GM19099 (cell line): ENCODE data around the gene RPA1.

ENCODE experiments used
- POLR2A ChIP-seq: IDR thresholded peaks from 3 replicates; pipeline ENCODE4 v1.6.1; 2011; ENCODE audit warnings: low read depth; ENCODE audit not compliant: insufficient read length; ENCODE audit errors: extremely low read depth

RPA1 gene

DNA sequence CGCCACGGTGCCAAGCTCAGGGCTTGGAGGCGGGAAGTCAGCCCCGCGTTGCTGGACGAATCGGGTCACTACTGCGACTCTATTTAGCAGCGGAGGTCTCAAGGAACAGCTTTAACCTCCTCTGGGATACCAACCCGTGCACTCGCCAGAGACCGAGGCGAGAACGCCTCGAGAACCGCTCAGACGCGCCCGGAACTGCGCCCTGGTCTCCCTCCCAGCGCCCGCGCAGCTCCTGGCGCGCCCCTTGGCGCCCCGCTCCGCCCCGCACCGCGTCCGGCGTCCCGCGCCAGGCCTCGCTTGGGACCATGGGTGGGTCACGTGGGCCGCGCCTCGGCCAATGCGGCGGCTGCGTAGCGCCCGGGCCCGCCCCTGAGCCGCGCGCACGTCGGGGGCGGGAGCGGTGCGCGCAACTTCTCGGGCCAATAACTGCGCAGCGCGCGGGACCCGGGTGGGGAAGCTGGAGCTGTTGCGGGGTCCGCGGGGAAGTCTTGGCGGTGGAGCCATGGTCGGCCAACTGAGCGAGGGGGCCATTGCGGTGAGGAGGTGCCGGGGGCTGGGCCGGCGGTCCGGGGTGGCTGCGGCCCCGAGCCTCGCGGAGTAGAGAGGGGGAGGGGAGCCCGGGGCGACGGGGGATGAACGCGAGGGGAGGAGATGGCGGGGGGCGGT, at the start of gene RPA1, which contains the start of gene SMYD4:
TSS of gene RPA1 (plus strand) at position 414 of the 666 bp plus-strand sequence. CDS start at position 503, 89 bp downstream.
TSS of gene SMYD4 (minus strand) at position 311 of the 666 bp plus-strand sequence. CDS start 1,908 bp downstream, outside the sequence.
- TF ChIP-seq POLR2A: peak; percentile 92

DNA sequence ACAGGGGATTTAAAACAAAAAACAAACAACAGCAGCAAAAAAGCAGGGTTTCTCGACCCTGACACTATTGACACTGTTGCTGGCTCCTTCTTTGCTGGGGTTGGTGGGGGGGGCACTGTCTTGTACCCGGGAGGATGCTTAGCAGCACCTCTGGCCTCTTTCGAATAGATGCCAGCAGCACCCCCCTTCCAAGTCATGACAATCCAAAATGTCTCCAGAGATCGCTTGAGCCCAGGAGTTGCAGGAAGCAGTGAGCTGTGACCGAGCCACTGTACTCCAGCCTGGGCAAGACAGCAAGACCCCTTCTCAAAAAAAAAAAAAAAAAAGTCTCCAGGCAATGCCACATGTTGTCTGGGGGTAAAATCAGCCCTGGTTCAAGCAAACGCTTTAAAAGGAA, 47.6 kb upstream of the RPA1 start:
- no peak for TF ChIP-seq POLR2A

DNA sequence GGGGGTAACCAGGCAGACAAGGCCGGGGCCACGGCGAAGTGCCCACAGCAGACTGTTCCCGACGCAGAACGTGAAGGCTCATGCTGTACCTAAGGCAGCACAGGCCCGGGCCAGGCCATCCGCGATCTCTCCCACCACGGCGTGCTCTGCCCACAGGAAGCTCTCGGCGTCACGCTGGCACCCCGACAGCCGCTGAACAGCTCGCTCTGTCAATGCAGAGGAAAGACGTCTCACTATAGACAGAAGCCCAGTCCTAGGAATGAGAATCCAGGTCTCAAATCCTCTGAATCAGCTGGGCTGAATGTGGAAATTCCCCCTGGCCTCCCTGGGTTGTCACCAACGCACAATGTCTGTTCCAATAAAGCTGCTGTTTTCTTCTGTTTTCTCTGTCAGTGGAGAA, 46.5 kb upstream of the RPA1 start:
- no peak for TF ChIP-seq POLR2A

DNA sequence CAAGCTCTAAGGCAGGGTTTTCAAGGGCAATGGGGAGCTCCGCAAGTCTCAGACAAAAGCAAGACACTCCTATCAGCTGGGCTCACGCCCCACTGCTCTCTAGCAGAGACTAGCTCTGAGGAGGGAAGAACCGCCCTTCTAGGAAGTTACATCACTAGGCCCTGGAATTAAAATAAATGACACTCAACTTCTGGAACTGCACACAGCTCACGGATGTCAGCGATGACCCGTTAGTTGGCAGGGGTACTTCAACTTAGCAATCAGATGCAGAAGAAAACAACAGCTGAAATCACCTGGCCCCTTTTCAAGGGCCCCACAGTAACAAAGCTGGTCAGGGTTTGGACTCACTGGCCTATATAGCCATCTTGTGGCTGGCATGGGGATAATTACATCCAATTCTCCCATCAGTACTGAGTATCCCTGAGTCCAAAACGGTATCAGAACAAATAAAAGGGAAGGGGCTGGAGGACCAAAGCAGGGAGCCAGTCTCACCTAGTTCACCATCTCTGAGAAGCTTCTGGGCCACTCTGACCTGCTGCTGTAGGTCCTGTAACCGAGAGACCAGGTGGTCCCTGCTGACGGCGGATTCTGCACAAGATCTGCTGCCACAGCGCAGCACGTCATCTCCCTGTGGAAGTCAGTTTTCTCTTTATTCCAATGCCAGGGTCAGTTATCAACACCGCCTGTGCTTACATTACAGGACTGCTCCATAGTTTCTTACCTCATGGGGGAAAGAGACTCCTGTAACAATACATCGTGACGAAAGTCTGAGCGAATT, 45.8 kb upstream of the RPA1 start:
- no peak for TF ChIP-seq POLR2A

DNA sequence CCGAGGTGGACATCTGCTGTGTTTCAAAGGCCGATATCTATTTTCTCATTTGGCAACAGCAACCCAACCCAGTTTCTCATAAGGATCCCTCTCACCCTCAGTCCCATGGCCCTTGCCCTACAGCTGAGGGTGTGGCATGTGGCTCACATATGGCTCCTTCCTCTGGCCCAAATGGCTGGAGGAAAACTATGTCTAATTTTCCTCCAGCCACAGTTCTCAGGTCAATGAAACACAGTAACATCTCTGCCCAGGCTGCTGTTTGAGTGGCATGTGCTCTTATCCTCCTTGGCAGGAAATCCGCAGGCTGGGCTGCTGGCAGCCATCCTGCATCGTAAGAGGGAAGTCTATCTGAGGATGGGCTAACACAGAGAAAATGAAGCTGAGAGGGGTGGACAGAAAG, 43.9 kb upstream of the RPA1 start:
- TF ChIP-seq POLR2A: no peak

DNA sequence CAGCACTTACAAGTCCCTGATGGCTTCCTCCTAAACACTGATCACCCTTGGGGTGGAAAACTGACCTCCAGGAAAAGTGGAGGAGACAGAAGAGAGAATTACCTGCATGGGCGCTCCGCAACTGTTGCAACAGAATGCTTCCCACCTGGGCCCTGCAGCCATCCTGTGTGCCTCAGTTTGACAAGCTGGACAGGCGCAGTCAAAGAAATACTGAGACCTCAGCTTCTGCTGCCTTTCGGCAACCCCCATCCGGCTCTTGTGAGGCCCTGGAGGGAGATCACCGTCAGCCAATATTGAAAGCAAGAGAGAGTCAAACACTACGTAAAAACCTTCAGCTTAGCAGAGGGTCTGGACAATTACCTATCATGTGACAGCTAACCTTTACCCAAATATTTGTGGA, 43.1 kb upstream of the RPA1 start:
- TF ChIP-seq POLR2A: no peak

DNA sequence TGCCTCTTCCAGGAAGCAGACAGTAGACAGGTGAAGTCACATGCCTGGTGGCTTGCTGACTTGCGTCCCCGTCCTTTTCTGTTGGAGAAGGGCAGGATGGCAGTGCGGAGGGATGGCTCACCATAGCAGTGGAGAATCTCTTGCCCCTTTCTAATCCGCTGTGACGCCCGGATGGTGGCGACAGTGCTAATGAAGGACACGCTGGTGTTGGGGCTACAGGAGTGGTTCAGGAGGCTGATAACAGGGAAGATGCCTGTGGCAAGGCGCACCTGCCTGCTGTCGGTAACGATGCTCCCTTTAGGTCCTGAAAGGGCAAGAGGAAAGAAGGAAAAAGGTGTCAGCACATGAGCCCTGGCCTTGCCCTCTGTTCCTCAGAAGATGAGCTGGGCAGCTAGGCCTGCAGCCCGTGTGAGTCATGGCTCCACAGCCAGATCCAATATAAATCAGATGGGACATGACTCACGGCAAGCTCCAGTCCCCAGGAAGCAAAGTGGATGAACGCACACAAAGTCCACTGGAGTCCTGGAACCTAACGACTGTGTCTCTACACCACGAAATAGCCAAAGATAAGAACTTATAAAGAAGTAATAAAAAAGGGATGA, 42.4 kb upstream of the RPA1 start:
- TF ChIP-seq POLR2A: no peak

DNA sequence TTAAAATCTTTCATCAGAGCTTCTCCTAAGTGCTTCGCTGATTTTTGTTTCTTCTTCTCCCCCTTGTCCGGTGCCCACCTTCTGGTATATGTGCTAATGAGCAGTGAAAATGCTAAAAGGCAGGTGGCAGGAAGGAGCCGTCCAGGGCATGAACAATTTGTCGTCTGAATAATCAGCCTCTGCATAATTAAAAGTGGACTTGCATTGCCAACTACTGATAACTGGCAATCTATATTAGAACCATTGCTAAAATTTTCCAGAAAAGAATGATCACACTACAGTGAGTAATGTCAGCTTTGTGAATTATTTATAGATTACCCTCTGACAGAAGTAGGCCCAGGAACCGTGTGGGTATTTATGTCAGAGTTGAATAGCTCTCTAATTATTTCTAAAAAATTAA, 39.9 kb upstream of the RPA1 start:
- no peak for TF ChIP-seq POLR2A

DNA sequence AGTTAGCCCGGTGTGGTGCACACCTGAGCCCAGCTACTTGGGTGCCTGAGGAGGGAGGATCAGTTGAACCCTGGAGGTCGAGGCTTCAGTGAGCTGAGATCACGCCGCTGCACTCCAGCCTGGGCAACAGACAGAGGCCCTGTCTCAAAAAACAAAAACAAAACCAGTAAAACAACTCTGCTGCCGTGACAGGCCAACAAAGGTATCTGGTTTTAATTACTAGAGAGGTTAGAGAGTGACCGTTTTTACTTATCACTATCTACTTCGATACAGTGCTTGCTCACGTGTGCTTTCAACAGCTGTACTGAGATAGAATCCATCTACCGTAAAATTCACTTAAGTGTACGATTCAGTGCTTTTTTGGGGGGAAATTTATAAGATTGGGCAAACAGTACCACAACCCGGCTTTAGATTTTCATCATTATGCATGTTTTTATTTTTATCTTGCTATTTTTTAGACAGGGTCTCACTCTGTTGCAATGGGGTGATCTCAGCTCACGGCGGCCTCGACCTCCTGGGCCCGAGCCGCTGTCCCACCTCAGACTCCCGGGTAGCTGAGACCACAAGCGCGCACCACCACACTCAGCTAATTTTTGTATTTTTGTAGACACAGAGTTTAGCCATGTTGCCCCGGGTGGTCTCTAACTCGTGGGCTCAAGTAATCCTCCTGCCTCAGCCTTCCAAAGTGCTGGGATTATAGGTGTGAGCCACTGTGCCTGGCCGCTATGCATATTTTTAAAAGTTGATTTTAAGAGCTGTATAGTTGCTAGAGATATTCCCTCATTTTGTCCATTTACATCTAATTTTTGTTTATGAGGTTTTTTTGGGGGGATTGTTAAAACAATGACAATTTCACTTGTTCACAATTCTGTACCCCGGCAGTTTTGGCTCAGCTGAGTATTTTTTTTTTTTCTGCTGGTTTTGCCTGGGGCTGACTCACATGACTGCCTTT, 37.0 kb upstream of the RPA1 start:
- no peak for TF ChIP-seq POLR2A

DNA sequence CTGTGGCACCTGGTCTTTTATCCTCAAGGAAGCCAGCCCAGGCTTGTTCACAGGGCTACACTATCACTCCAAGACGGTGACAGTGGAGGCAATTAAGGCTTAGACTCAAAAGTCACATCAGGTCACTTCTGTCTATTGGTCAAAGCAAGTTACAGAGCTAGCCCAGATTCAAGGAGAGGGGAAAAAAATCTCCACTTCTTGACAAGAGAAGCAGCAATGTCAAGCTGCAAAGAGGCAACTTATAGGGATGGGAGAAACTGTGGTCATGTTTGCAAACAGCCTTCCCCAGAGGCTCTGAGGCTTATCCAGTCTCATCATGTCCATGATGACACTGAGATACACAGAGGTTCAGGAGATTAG, 36.4 kb upstream of the RPA1 start:
- TF ChIP-seq POLR2A: no peak

DNA sequence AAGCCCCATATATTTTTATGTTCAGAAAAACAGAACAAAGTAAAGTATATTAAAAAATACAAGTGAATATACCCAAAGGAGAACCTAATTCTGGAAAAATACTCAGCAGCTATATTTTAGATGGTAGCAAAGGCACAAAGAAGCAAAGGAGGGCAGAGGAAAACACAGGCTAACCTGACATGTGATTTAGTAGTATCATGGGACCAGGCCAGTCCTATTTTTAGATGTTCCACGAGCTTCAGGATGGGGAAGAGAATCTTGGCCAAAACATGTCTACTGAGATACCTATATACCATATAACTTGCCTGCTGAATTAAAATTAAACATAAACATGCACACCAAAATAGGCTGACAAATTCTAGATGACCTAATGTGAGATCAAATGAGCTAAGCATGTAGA, 33.0 kb upstream of the RPA1 start:
- TF ChIP-seq POLR2A: no peak

DNA sequence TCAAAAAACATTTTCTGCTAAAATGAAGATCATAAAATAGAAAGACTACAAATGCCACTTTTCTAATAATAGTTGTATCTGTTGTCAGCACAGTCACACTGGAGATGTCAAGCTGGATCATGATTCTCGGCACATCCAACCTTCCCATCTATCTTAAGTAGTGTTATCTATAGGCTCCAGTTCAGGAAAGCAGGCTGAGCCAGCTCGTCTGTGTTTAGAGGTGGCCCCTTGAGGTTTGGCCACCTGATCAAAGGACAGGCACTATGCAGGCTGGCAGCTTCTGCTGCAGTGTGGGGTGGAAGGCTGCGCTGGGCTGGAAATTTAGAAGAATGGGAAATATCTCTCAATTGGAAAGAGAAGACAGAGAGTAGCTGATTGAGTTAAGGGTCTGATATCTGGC, 32.5 kb upstream of the RPA1 start:
- TF ChIP-seq POLR2A: no peak

DNA sequence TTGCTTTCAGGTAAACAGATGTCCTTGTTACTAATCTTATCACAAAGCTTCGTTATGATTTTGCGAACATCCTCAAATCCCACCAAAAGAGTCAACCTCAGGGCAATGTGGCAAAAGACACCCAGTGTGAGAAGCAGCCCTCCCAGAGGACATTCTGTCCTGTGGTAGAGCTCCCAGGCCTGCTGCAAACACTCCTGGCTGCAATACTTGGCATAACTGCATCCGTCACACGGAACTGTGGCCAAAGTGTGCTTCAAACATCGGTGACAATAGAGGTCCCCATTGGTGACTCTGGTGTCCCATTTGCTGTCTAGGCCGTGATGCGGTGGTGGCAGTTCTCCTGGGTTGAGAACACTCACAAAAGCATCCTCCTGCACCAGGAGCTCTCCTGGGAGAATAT, 29.6 kb upstream of the RPA1 start:
- no peak for TF ChIP-seq POLR2A

DNA sequence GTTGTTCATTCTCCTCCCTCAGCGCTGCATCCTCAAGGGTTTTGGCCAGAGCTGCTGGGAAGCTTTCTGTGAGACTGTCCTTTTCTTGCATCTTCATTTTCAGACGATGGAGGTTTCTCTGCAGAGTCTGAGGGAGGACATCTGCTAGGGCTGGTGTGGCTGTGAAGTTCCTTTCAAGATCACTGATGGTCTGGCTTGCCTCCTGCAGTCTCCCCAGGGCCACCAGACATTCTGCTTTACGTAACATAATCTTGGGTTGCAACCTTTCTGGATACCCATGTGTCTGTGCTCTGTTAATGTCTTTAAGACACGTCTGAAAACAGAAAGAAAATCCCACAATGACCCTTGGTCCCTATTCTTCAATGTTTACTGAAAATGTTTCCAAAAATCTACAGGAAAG, 29.1 kb upstream of the RPA1 start:
- TF ChIP-seq POLR2A: no peak

DNA sequence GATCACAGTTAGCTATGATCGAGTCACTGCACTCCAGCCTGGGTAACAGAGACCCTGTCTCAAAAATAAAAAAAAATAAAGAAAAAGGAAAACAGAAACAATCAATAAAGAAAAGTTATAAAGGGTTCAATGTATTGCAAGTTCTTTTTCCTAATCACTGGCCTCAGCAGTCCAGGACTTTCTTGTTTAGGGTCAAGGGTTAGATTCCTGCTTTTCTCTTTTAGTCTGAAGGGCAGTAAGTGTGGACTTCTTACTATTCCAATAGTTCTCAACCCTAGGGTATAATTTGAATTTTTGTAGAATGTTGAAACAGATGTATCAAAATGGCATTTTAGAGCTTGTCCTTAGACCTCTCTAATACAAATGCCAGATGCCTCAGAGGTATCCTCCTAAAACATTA, 27.4 kb upstream of the RPA1 start:
- no peak for TF ChIP-seq POLR2A
